OCI-LY7 (cell line): ENCODE results near the gene ORC2. TPM values are rescaled to one million over a fixed set of nuclear protein-coding genes. Genes with fewer than 3 reads are reported as not detected.

Experiments used
- BruUV-seq: library from RNA; stranded (reverse); fragments of 400-500 nt; replicated peaks from 2 replicates; lab custom pipeline; 2021; lab: Mats Ljungman, UMichigan
- CTCF ChIA-PET: fragments of 300-600 bp; sonication (Branson Sonifier 250); formaldehyde crosslinking; loops from one replicate; lab custom pipeline; 2022; ENCODE audit warnings: antibody characterized with exemption; ENCODE audit not compliant: unreplicated experiment; lab: Charles Lee
- POLR2A ChIA-PET: fragments of 300-600 bp; sonication (Branson Sonifier 250); formaldehyde crosslinking; loops from one replicate; lab custom pipeline; 2022; ENCODE audit warnings: antibody characterized with exemption; lab: Charles Lee
- DNase-seq: peaks from one replicate; pipeline ENCODE4 v3.0.0-alpha.2; 2015; ENCODE audit warnings: low spot score
- H2AFZ ChIP-seq: fragments of 200-600 bp; sonication (generic), shearing (Covaris generic); 2 replicates; pipeline ENCODE4 v1.6.1; 2014; ENCODE audit warnings: mild to moderate bottlenecking, antibody characterized with exemption, low read length, moderate library complexity
- H3K27ac ChIP-seq: fragments of 200-600 bp; sonication (generic); 2 replicates; pipeline ENCODE4 v1.5.1; 2014; ENCODE audit warnings: mixed run types, low read depth, mild to moderate bottlenecking, moderate library complexity, low read length, inconsistent platforms; ENCODE audit not compliant: poor library complexity, severe bottlenecking
- H3K36me3 ChIP-seq: fragments of 200-600 bp; sonication (generic); 2 replicates; pipeline ENCODE4 v1.6.1; 2014; ENCODE audit warnings: mild to moderate bottlenecking, antibody characterized with exemption, low read length, moderate library complexity, mixed read lengths; ENCODE audit not compliant: insufficient read depth
- H3K4me1 ChIP-seq: fragments of 200-600 bp; sonication (generic); 2 replicates; pipeline ENCODE4 v1.5.1; 2014; ENCODE audit warnings: mild to moderate bottlenecking, low read length; ENCODE audit not compliant: insufficient read depth, poor library complexity, severe bottlenecking
- H3K4me2 ChIP-seq: fragments of 200-600 bp; sonication (generic); 2 replicates; pipeline ENCODE4 v1.6.1; 2014; ENCODE audit warnings: mild to moderate bottlenecking, low read length
- H3K4me3 ChIP-seq: fragments of 200-600 bp; sonication (generic); 2 replicates; pipeline ENCODE4 v1.5.1; 2014; ENCODE audit warnings: mild to moderate bottlenecking, low read depth, low read length; ENCODE audit not compliant: poor library complexity, severe bottlenecking
- H3K79me2 ChIP-seq: fragments of 200-600 bp; sonication (generic); 2 replicates; pipeline ENCODE4 v1.6.1; 2016; ENCODE audit warnings: low read depth, mild to moderate bottlenecking, low read length, moderate library complexity, mixed read lengths; ENCODE audit not compliant: insufficient read depth
- H3K9me2 ChIP-seq: fragments of 200-600 bp; sonication (generic); 2 replicates; pipeline ENCODE4 v1.6.1; 2016; ENCODE audit warnings: mild to moderate bottlenecking, low read length, mixed read lengths; ENCODE audit not compliant: insufficient read depth
- H3K9me3 ChIP-seq: fragments of 200-600 bp; sonication (generic); 2 replicates; pipeline ENCODE4 v1.6.1; 2014; ENCODE audit warnings: mild to moderate bottlenecking, mixed run types, low read length, mixed read lengths
- H4K20me1 ChIP-seq: fragments of 200-600 bp; sonication (generic); 2 replicates; pipeline ENCODE4 v1.6.1; 2014; ENCODE audit warnings: mild to moderate bottlenecking, antibody characterized with exemption, low read length, moderate library complexity, mixed read lengths; ENCODE audit not compliant: insufficient read depth
- EZH2phosphoT487 ChIP-seq: fragments of 200-600 bp; sonication (generic); IDR thresholded peaks from 2 replicates; pipeline ENCODE4 v1.6.1; 2018; ENCODE audit warnings: low read depth, borderline replicate concordance, mild to moderate bottlenecking, mixed run types, antibody characterized with exemption, low read length, moderate library complexity, mixed read lengths
- intact Hi-C: fragments of 100-400 bp; cut with micrococcal nuclease; formaldehyde crosslinking; loops from one replicate; pipeline ENCODE4 v1.10.0; 2022; ENCODE audit not compliant: unreplicated experiment
- total RNA-seq, 2 experiments: library from RNA; depleted of rRNA in 1 of 2; stranded (reverse); fragments of >200 nt in 1 of 2; shearing (Covaris generic) in 1 of 2; gene quantifications; 2 replicates each; pipeline ENCODE4 v1.2.3, GENCODE V29; 2014 to 2022
- TF ChIP-seq, protein P1 (sequence below): fragments of 200-600 bp; sonication (generic); conservative IDR thresholded peaks from 2 replicates; pipeline ENCODE4 v1.5.1; 2014; ENCODE audit warnings: mild to moderate bottlenecking, antibody characterized with exemption, low read length, moderate library complexity, mixed read lengths

Gene ORC2
- total RNA-seq, 2 experiments from 2014 or later = 14.9 to 46.1 TPM

- intact Hi-C loops = no loop called here
- Histone ChIP-seq H3K79me2 (no peaks in the 10 kb centered on the region), H3K4me2 (no peak overlapping the region), H3K9me2 (no peaks in the 10 kb centered on the region), H3K36me3 (peaks cover 67% of the 10 kb centered on the region), H3K27ac (no peak overlapping the region), H3K9me3 (no peaks in the 10 kb centered on the region), H2AFZ (no peak overlapping the region), H3K4me3 (no peak overlapping the region), H3K4me1 (no peaks in the 10 kb centered on the region), H4K20me1 (no peaks in the 10 kb centered on the region)
- BruUV-seq = no TSS peak
- POLR2A ChIA-PET = interaction anchor here (0.7 kb wide), 1 partner anchor 14 kb away, joined by 3 read pairs; no protein-coding TSS in a partner anchor
- DNase-seq = no peak
- TF ChIP-seq EZH2phosphoT487 = no peak
- TF ChIP-seq, protein P1, sequence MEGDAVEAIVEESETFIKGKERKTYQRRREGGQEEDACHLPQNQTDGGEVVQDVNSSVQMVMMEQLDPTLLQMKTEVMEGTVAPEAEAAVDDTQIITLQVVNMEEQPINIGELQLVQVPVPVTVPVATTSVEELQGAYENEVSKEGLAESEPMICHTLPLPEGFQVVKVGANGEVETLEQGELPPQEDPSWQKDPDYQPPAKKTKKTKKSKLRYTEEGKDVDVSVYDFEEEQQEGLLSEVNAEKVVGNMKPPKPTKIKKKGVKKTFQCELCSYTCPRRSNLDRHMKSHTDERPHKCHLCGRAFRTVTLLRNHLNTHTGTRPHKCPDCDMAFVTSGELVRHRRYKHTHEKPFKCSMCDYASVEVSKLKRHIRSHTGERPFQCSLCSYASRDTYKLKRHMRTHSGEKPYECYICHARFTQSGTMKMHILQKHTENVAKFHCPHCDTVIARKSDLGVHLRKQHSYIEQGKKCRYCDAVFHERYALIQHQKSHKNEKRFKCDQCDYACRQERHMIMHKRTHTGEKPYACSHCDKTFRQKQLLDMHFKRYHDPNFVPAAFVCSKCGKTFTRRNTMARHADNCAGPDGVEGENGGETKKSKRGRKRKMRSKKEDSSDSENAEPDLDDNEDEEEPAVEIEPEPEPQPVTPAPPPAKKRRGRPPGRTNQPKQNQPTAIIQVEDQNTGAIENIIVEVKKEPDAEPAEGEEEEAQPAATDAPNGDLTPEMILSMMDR = no peak
- CTCF ChIA-PET = no interaction called here
Observed at GRCh38 chr2:200993097-200993496, 29.6 kb upstream of the ORC2 start.

DNA sequence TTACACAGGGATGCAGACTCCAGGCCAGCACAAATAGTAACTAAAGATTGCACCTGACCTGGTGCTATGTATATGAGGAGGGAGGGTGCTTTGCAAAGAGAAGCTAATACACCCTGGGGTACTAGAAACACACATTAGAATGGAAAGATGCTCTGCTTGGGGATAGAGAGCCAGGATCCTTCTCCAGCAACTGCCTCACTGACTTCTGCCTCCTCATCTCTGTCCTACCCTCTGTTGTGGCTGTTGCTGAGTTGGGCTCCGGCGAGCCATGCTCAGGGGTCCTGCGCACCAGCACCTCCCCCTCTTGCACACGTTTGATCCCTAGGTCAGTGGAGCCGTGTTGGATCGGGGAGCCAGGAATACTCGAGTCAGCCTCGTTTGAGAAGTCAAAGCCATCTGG is 23.7 kb upstream of the ORC2 start:
- no peak overlapping the region for H3K4me3 ChIP-seq
- no peaks in the 10 kb centered on the region for H3K9me2 ChIP-seq
- no peak overlapping the region for H3K27ac ChIP-seq
- DNase-seq = no peak
- H3K4me2 ChIP-seq = no peak overlapping the region
- intact Hi-C loops = no loop called here
- H3K9me3 ChIP-seq = no peaks in the 10 kb centered on the region
- H4K20me1 ChIP-seq = no peaks in the 10 kb centered on the region
- TF ChIP-seq EZH2phosphoT487 = no peak
- no peaks in the 10 kb centered on the region for H3K79me2 ChIP-seq
- no peak overlapping the region for H2AFZ ChIP-seq
- CTCF ChIA-PET = no interaction called here
- POLR2A ChIA-PET = interaction anchor here (0.5 to 1.3 kb wide), 2 partner anchors 11 to 845 kb away, joined by 3 to 4 read pairs; no protein-coding TSS in a partner anchor
- no TSS peak for BruUV-seq
- peaks cover 50% of the 10 kb centered on the region for H3K36me3 ChIP-seq
- H3K4me1 ChIP-seq = no peaks in the 10 kb centered on the region

GRCh38 chr2:200985799-200986198 is 22.3 kb upstream of the ORC2 start:
- no peak overlapping the region for H3K4me2 ChIP-seq
- ChIA-PET POLR2A (interaction anchor here (0.6 to 1.5 kb wide), 3 partner anchors 9 to 1752 kb away, joined by 3 to 4 read pairs (median 3); no protein-coding TSS in a partner anchor), CTCF (no interaction called here)
- H2AFZ ChIP-seq = no peak overlapping the region
- TF ChIP-seq EZH2phosphoT487 = no peak
- TF ChIP-seq, protein P1 = no peak
- H3K79me2 ChIP-seq = no peaks in the 10 kb centered on the region
- BruUV-seq = no TSS peak
- H3K4me3 ChIP-seq = no peak overlapping the region
- no peaks in the 10 kb centered on the region for H3K9me2 ChIP-seq
- intact Hi-C loops = no loop called here
- no peaks in the 10 kb centered on the region for H3K9me3 ChIP-seq
- no peaks in the 10 kb centered on the region for H4K20me1 ChIP-seq
- peaks cover 53% of the 10 kb centered on the region for H3K36me3 ChIP-seq
- no peak for DNase-seq
- H3K4me1 ChIP-seq = no peaks in the 10 kb centered on the region
- H3K27ac ChIP-seq = no peak overlapping the region
